D721Med (cell line): Measurements from ENCODE around the gene PRND.
"Not testable (repeated sequence)": the region's sequence is repeated elsewhere in the genome, so short reads cannot be mapped to it uniquely, and the experiment has no call there.

Source experiments
- DNase-seq: peaks from one replicate; pipeline ENCODE4 v3.0.0; 2011; ENCODE audit warnings: low spot score; ENCODE audit not compliant: insufficient read length
- FAIRE-seq: peaks from 2 replicates; lab custom pipeline; 2011; peaks lifted over from hg19 to GRCh38; lab: Jason Lieb, UNC
- CTCF ChIP-seq: IDR thresholded peaks from 2 replicates; pipeline ENCODE4 v1.5.1; 2012; ENCODE audit warnings: mild to moderate bottlenecking, control low read depth; ENCODE audit not compliant: insufficient read depth; ENCODE audit errors: missing control alignments

PRND gene

GRCh38 chr20:4722993-4723392, 1.3 kb downstream of the PRND start:
- no peak for DNase-seq
- TF ChIP-seq CTCF, result no peak
- FAIRE-seq, result no peak

DNA sequence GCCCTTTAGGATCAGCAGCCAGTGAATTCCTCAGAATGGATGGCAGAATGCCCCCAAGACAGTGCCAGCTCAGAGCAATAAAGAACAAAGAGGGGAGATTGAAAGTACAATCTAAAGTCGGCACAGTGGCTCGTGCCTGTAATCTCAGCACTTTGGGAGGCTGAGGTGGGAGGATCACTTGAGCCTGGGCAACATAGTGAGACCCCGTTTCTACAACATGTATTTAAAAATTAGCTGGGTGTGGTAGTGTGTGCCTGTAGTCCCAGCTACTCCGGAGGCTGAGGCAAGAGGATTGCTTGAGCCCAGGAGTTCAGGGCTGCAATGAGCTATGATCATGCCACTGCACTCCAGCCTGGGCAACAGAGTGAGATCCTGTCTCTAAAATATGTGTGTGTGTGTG, 1.8 kb downstream of the PRND start:
- not testable (repeated sequence) for DNase-seq, FAIRE-seq

DNA sequence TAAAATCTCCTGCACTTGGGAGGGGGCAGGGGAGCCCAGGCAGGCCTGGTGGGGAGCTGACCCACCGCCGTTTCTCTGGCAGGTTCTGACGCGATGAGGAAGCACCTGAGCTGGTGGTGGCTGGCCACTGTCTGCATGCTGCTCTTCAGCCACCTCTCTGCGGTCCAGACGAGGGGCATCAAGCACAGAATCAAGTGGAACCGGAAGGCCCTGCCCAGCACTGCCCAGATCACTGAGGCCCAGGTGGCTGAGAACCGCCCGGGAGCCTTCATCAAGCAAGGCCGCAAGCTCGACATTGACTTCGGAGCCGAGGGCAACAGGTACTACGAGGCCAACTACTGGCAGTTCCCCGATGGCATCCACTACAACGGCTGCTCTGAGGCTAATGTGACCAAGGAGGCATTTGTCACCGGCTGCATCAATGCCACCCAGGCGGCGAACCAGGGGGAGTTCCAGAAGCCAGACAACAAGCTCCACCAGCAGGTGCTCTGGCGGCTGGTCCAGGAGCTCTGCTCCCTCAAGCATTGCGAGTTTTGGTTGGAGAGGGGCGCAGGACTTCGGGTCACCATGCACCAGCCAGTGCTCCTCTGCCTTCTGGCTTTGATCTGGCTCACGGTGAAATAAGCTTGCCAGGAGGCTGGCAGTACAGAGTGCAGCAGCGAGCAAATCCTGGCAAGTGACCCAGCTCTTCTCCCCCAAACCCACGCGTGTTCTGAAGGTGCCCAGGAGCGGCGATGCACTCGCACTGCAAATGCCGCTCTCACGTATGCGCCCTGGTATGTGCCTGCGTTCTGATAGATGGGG, 3.0 kb downstream of the PRND start:
- DNase-seq (no peak), FAIRE-seq (no peak)
- TF ChIP-seq CTCF, result no peak

DNA sequence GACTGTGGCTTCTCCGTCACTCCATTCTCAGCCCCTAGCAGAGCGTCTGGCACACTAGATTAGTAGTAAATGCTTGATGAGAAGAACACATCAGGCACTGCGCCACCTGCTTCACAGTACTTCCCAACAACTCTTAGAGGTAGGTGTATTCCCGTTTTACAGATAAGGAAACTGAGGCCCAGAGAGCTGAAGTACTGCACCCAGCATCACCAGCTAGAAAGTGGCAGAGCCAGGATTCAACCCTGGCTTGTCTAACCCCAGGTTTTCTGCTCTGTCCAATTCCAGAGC, 3.5 kb downstream of the PRND start:
- DNase-seq (no peak), FAIRE-seq (no peak)
- no peak for TF ChIP-seq CTCF

GRCh38 chr20:4726710-4727397, 5.1 kb downstream of the PRND start:
- no peak for TF ChIP-seq CTCF
- no peak for DNase-seq
- FAIRE-seq, result no peak

DNA sequence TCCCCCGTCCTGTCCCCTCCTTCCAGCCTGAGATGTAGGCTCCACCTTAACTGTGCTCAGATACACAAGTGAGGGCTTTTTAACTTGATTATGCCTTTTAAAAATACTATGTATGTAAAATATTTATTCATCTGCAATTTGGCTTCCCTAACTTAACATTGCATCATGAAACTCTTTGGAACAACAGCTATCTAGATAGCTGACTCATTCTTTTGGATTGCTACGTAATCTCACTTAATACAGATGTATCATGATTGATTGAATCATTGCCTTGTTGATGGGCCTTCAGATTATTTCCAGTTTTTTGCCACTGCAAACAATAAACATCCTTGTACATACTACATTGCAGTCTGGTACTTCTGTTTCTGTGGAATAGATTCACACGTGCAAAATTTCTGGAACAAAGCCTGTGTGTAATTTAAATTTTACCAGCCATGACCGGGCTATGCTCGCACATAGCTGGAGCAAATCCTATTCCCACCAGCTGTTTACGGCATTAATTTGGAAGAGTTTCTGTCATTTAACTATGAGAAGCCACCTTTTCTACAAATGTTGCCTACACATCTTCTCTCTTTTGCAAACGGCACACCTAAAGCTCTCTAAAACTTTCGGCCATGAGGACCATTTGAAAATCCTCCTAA, 6.5 kb downstream of the PRND start:
- TF ChIP-seq CTCF, result no peak
- DNase-seq (no peak), FAIRE-seq (no peak)

DNA sequence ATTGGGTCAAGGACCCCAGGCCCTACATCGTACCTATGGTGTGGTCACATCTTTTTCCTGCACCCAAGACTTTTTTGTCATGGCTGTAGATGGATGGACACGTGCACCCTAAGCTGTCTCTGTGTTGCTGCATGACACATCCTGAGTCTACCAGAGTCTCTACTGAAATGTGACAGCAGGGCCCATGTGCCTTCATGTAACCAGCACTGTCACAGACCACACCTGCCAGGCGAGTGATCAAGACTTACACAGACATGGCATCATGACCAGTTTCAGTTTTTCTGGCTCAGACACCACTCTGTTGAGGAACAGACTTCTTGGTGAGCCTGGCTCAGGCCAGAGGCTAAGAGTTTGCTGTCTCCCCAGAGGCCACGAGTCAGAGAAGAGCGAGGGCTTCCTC, 7.6 kb downstream of the PRND start:
- DNase-seq, result no peak
- FAIRE-seq, result no peak
- TF ChIP-seq CTCF, result no peak
